GM20000 (cell line): ENCODE measurements around the gene QKI.

Experiments
- DNase-seq: peaks from one replicate; pipeline ENCODE4 v3.0.0; 2012; ENCODE audit warnings: low spot score
- TF ChIP-seq, protein P1 (sequence below): IDR thresholded peaks from 2 replicates; pipeline ENCODE4 v1.5.1; 2012; ENCODE audit warnings: mild to moderate bottlenecking, control low read depth; ENCODE audit errors: extremely low read depth, missing control alignments

QKI gene

GRCh38 chr6:163600781-163601180, 186.3 kb downstream of the QKI start:
- TF ChIP-seq, protein P1, sequence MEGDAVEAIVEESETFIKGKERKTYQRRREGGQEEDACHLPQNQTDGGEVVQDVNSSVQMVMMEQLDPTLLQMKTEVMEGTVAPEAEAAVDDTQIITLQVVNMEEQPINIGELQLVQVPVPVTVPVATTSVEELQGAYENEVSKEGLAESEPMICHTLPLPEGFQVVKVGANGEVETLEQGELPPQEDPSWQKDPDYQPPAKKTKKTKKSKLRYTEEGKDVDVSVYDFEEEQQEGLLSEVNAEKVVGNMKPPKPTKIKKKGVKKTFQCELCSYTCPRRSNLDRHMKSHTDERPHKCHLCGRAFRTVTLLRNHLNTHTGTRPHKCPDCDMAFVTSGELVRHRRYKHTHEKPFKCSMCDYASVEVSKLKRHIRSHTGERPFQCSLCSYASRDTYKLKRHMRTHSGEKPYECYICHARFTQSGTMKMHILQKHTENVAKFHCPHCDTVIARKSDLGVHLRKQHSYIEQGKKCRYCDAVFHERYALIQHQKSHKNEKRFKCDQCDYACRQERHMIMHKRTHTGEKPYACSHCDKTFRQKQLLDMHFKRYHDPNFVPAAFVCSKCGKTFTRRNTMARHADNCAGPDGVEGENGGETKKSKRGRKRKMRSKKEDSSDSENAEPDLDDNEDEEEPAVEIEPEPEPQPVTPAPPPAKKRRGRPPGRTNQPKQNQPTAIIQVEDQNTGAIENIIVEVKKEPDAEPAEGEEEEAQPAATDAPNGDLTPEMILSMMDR: no peak
- no peak for DNase-seq

DNA sequence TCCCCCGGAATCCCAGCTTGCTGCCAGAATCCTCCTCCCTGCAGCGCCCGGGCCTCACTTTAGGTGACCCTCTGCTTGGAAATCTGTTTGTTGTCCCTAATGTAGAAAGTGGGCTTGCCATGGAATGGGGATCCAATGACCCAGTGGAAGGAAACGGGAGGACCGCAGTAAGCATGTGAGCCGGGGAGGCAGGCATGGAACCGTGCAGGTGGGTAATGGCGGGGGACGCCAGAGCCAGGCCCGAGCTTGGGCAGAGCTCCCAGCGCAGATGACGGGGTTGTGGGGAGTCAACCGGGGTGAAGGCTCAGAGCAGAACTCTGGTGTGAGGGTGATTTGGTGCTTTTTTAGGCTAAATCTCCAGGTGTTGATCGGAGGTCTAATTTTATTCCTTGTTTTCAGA, 188.3 kb downstream of the QKI start:
- DNase-seq: no peak

GRCh38 chr6:163603395-163603794, 188.9 kb downstream of the QKI start:
- TF ChIP-seq, protein P1: no peak

More for the DNA sequence above, 188.3 kb downstream of the QKI start:
- TF ChIP-seq, protein P1: no peak

DNA sequence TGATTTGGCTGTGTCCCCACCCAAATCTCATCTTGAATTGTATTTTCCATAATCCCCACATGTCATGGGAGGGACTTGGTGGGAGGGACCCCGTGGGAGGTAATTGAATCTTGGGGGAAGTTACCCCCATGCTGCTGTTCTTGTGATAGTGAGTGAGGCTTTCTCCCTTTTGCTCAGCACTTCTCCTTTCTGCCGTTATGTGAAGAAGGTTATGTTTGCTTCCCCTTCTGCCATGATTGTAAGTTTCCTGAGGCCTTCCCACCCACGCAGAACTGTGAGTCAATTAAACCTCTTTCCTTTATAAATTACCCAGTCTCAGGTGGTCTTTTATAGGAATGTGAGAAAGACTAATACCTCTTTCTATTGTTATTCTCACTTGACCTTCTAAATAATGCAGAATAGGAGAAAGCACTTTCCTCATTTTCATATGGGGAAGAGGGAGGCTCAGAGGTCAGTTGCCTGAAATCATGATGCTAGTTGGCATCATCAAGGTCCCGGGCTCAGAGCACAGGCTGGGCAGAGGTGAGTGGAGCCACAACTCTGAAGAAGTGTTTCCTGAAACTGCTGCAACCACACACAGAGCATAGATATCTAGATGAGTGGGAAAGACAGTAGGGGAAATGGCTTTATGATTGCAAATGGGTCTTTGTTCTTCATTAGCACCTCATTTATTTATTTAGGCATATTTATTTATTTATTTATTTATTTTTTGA, 191.0 kb downstream of the QKI start:
- no peak for DNase-seq
- TF ChIP-seq, protein P1: no peak

More at GRCh38 chr6:163603395-163603794, 188.9 kb downstream of the QKI start:
- DNase-seq: no peak

DNA sequence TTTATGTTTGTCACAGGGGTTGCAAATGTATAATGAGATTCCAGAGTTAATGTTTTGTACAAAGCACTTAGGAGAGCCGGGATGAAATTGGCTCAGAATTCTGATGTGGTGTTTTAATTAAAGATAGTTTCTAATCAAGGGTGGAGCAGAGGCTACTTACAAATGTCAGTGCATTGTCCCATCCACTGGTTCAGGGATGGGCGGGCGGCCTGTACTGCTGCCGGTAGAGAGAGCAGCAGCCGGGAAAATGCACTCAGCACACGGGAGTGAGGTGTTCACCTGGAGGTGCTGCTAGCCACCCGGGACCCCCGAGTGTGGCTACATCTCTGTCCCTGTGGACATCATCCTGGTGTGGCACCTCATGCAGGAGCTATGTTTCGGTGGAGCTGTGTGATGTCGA, 193.3 kb downstream of the QKI start:
- TF ChIP-seq, protein P1: no peak
- no peak for DNase-seq

DNA sequence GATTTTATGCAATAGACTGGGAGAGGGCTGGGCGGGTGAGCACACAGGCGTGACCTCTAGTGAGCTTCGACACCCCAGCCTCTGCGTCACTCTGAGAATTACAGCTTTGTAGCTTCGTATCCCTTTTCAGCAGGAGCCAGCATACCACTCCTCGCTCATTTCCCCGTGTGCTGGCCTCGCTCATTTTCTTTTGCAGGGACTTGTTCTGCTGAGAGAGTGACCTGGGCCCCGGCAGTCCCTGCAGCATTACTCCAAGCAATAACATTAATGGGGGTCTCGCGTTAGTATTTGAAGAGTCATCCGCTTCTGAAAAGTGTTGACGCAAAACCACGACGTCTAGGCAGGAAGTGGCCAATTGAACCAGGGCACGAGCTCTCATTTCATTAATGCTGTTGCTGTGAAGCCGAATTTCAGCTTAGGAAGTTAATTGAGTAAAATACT, 193.7 kb downstream of the QKI start:
- no peak for DNase-seq
- TF ChIP-seq, protein P1: no peak

DNA sequence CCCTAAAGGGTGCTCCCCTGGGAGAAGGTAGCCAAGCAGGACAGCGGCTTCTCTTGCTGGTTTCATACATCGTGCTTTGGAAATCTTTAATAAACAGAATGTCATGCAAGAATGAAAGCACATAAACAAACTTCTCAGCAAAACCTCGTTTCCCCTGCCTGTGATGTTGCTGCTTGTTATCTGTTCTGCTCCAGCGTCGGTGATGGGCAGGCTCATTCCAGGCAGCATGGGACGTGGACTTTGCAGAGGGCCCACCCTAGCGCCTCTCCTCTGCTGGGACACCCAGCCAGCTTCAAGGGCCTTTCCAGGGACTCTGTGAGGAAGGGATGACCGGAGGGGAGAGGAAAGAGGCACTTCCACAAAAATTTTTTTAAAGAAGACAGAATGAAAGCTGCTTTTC, 197.7 kb downstream of the QKI start:
- DNase-seq: no peak
- TF ChIP-seq, protein P1: no peak
